HG03520 (cell line): ENCODE data around the gene SPRED2.

Source experiments
- ATAC-seq: cut with Tn5 transposase; IDR thresholded peaks from one replicate; pipeline ENCODE4 v1.9.1; 2021; ENCODE audit warnings: mild to moderate bottlenecking, moderate library complexity; ENCODE audit not compliant: unreplicated experiment

Gene SPRED2

DNA sequence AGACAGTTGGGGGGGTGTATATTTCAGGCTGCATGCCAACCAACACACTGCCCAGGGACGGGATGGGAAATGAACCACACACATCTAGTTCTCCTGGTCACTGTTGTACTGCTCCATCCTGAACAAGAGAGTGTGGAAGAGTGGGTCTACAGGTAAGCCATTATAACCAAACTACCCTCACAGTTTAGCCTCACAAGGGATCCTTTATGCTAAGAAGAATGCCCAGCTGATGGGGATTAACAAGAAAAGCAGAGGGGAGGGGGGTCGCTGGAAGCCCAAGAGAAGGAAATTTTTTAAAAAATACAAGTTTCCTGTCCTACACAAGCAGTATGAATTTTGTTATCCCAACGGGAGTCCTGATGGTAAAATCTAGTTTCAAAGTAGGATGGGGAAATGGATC lies 16.1 kb downstream of the SPRED2 start:
- ATAC-seq: no peak

GRCh38 chr2:65415091-65415490 lies 17.3 kb downstream of the SPRED2 start:
- no peak for ATAC-seq

DNA sequence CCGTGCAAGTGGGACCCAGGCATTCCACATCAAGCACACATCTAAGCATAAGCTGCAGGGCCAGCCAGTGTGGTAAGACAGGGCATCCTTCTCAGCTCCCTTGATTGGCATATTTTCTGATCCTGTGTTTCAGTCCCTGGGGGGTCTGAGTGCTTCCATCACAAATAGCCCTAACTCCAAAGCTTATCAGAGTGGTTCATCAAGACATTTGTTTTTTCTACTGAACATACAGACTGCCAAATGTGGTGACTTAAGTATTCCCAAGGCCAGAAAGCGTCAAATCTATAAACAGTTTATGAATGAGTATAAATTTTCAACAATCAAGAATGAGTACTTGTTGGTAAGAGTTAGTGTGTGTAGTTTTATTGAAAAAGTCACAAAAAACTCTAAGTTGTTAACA lies 18.8 kb downstream of the SPRED2 start:
- no peak for ATAC-seq

DNA sequence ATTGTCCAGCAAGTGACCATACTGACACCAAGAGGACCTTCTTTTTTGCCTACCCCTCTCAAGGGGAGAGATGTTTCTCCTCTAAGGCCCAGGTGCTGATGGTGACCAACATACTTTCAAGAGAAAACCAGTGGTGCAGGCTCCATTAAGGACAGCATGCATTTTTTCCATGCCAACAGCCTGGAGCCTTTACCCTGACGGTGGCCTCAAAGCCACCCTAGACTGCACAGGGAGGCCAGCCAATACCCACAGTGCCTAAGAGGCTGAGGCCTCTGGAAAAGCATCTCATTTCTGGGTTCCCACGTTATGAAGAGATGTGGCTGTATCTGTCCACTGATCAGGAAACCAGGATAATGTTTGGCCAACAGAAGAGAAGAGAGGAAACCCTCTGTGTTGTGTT lies 19.3 kb downstream of the SPRED2 start:
- ATAC-seq: no peak

DNA sequence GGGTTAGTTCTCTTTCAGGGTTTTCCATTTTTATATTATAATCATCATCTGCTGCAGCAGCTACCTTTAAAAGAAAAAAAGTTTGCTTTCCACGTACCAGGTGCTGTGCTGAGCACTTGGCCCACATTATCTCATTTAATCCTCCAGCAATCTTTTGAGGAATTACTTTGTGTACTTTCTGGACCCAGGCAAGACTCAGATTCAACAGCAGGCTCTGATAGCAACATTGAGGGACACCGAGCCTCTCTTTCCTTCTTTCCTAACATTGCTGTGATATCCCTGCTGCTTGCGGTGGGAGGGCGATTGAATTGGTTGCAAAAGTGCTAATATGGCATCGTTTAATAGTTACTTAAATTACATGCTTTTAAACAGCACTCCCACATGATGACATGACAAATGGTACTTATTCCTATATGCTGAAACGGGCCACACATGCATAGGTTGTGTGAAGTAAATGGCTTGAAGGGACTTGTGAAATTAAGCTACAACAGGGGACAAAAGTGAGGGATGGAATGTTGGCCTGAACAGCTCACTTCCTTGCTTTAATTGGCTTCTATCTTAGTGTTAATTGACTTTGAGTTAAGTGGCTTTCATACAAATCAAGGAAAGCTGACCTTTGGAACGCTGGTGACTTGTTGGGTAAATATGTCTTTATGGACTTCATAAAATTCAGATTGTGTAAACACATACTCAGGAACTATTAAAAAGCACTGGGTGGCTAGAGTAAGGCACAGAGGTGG lies 21.2 kb downstream of the SPRED2 start:
- ATAC-seq: no peak

- ATAC-seq: no peak
Observed at GRCh38 chr2:65409045-65409444, 23.4 kb downstream of the SPRED2 start.

GRCh38 chr2:65407240-65407639 lies 25.2 kb downstream of the SPRED2 start:
- no peak for ATAC-seq

GRCh38 chr2:65404988-65405697 lies 27.3 kb downstream of the SPRED2 start:
- no peak for ATAC-seq

- ATAC-seq: no peak
Observed at GRCh38 chr2:65403529-65403915, 28.9 kb downstream of the SPRED2 start.

DNA sequence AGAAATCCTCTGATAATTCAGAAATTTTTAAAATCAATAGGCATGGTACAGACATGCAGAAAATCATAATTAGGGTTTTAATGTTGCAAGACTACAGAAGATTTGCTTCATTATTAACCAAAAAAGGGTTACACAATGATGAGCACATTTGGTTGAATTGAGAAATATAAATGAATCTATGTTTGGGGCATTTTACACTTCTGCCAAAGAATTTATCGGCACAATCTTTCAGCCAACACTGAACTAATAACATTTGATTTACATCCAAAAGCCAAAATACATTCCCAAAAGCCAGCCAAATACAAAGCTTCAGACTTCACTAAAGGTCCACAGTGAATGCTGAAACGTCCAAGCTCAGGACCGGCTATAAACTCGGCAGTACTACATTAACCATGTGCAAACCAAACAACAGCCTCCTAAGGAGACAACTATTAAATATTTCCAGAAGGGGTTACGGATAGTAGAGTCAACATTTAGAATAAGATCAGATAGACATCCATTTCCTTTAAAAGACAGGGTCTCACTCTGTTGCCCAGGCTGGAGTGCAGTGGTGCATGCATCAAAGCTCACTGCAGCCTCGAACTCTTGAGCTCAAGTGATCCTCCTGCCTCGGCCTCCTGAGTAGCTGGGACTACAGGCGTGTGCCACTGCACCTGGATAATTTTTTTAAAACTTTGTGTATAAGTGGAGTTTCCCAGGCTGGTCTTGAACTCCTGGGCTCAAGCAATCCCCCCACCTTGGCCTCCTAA lies 29.4 kb downstream of the SPRED2 start:
- ATAC-seq: no peak

- no peak for ATAC-seq
Observed at GRCh38 chr2:65402323-65402722, 30.1 kb downstream of the SPRED2 start.

GRCh38 chr2:65397122-65397521 lies 35.3 kb downstream of the SPRED2 start:
- ATAC-seq: no peak

- no peak for ATAC-seq
Observed at GRCh38 chr2:65396348-65397026, 35.9 kb downstream of the SPRED2 start.

DNA sequence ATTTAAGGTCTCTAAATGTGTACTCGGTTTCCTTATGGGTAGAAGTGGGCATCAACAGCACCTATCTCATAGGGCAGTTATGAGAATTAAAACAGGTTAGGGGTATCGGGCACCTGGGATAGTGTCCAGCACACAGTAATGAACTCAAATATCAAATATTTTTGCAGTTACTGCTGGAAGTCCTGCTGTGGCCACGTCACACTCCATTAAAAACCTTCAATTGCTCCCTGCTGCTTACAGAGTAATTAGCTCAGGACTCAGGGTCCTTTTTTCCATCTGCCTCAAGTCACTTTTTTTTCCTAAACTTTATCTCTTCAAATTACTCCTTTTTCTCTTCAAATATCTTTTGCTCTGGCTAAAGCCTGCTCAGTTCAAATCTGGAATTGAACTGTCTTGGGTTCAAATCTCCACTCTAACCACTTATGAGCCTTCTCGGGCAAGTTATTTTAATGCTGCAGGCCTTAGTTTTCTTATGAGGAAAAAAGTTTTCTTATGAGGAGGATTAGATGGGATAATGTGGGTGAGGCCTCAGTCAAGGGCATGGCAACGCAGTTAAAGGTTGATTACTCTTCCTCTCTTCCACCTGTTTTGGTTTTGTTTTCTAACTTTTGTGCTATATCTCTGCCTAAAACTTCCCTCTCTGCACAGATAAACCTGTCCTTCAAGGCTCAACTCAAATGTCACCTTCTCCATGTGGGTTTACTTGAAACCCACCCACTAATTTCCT lies 36.6 kb downstream of the SPRED2 start:
- no peak for ATAC-seq

GRCh38 chr2:65393743-65394422 lies 38.5 kb downstream of the SPRED2 start:
- no peak for ATAC-seq

DNA sequence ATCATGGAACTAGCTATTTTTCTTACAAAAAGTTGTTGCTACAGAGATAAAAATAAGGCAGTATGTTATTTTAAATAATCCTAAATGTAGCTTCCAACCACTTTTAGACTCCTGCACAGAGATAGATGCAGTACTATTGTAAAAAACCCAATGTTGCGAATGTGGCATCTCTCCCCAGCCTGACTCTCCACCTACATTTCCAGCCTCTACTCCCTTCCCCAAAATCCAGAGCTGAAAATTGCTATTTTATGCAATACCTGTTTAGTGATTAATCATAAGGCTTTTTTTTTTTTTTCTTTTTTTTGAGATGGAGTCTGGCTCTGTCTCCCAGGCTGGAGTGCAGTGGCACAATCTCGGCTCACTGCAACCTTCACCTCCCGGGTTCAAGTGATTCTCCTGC lies 39.4 kb downstream of the SPRED2 start:
- no peak for ATAC-seq

GRCh38 chr2:65392609-65393008 lies 39.8 kb downstream of the SPRED2 start:
- ATAC-seq: no peak

DNA sequence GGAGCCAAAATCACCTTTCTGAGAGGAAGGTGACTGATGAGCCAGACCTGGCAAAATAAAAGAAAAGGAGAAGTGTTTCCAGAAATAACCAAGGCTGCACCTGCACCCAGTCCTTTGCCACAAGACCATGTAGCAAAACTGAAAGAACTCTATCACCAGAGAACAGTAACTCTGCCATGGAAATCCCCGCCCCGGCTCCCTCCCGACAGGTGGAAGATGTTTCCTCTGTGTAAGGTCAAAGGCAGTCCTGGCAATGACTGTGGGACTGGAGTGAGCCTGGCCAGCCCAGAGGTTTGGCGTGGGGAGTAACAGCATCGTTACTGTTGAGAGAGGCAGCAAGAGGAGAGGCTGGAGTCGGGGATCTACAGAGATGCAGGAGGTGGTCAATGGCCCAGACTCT lies 42.3 kb downstream of the SPRED2 start:
- peak; percentile 65 for ATAC-seq

DNA sequence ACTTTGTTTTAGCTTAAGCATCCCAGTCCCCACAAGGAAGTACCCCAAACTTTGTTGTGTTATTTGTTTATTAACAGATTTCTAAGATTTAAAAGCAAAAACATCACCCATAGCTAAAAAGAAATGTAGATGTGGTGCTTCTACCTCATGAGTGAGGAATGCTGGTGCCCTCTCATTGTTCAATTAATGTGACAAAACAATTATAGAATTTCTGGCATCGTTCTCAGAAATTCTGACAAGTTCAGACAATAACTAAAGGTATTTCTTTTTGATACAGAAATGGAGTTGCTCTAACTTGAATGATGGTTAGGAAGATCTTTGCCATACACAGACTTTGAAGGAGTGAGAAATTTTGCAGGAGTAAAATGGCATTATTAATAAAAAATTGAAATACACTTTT lies 42.9 kb downstream of the SPRED2 start:
- ATAC-seq: no peak
